GM12865 (cell line): ENCODE data around the gene SORBS1.

Source experiments
- DNase-seq: peaks from one replicate; pipeline ENCODE4 v3.0.0; 2010; ENCODE audit warnings: low read depth
- H3K4me3 ChIP-seq: 2 replicates; pipeline ENCODE4 v1.5.1; 2011; ENCODE audit warnings: mild to moderate bottlenecking, low read depth, low read length, control low read depth
- CTCF ChIP-seq: IDR thresholded peaks from 2 replicates; pipeline ENCODE4 v1.5.1; 2011; ENCODE audit warnings: low read length, control low read depth, low read depth, inconsistent platforms; ENCODE audit not compliant: insufficient read depth; ENCODE audit errors: missing control alignments

Gene SORBS1

GRCh38 chr10:95499482-95499989, 61.6 kb downstream of the SORBS1 start:
- no peak for DNase-seq
- no peak overlapping the region for H3K4me3 ChIP-seq
- TF ChIP-seq CTCF, result no peak

- TF ChIP-seq CTCF, result no peak
- no peak overlapping the region for H3K4me3 ChIP-seq
- DNase-seq, result no peak
Measured at GRCh38 chr10:95496951-95497350, 64.2 kb downstream of the SORBS1 start.

GRCh38 chr10:95496246-95496911, 64.8 kb downstream of the SORBS1 start:
- TF ChIP-seq CTCF, result no peak
- H3K4me3 ChIP-seq, result no peak overlapping the region
- no peak for DNase-seq

GRCh38 chr10:95493862-95494261, 67.3 kb downstream of the SORBS1 start:
- no peak overlapping the region for H3K4me3 ChIP-seq
- no peak for TF ChIP-seq CTCF
- no peak for DNase-seq

GRCh38 chr10:95487994-95488393, 73.2 kb downstream of the SORBS1 start:
- H3K4me3 ChIP-seq, result no peak overlapping the region
- no peak for TF ChIP-seq CTCF
- DNase-seq, result no peak

- TF ChIP-seq CTCF, result no peak
- no peak overlapping the region for H3K4me3 ChIP-seq
- no peak for DNase-seq
Measured at GRCh38 chr10:95485056-95485844, 75.9 kb downstream of the SORBS1 start.
